H1 (cell line): ENCODE results near the gene ERC1. TPM values are rescaled to one million over a fixed set of nuclear protein-coding genes. Genes with fewer than 3 reads are reported as not detected.

Experiments
- CTCF ChIA-PET: fragments of 300-600 bp; sonication (Branson Sonifier 250); formaldehyde crosslinking; loops from one replicate; lab custom pipeline; 2021; ENCODE audit not compliant: partially characterized antibody; lab: Charles Lee
- POLR2A ChIA-PET: fragments of 300-600 bp; sonication (Branson Sonifier 250); formaldehyde crosslinking; loops from one replicate; lab custom pipeline; 2021; ENCODE audit warnings: inconsistent platforms; ENCODE audit not compliant: partially characterized antibody; lab: Charles Lee
- DNase-seq, 2 experiments: peaks; one replicate each; pipeline versions ENCODE4 v3.0.0 to v3.0.0-alpha.2; 2010 to 2022; ENCODE audit warnings: low spot score in 2 of 2, low read depth in 1 of 2, mixed read lengths in 1 of 2
- FAIRE-seq: peaks from 2 replicates; lab custom pipeline; 2011; peaks lifted over from hg19 to GRCh38; lab: Jason Lieb, UNC
- H2AFZ ChIP-seq: 2 replicates; pipeline ENCODE4 v1.8.1; 2012; ENCODE audit warnings: low read length, inconsistent platforms
- H2AK5ac ChIP-seq: 2 replicates; pipeline ENCODE4 v1.6.1; 2013; ENCODE audit warnings: low read depth, low read length
- H2BK120ac ChIP-seq: replicated peaks from 2 replicates; pipeline ENCODE3; 2013; ENCODE audit warnings: low read depth, low read length, inconsistent platforms
- H2BK12ac ChIP-seq: 2 replicates; pipeline ENCODE4 v1.6.1; 2013; ENCODE audit warnings: low read depth, low read length
- H2BK15ac ChIP-seq: 2 replicates; pipeline ENCODE4 v1.6.1; 2013; ENCODE audit warnings: low read length
- H2BK20ac ChIP-seq: 2 replicates; pipeline ENCODE4 v1.6.1; 2013; ENCODE audit warnings: low read length
- H2BK5ac ChIP-seq: 2 replicates; pipeline ENCODE4 v1.6.1; 2013; ENCODE audit warnings: low read depth, low read length
- H3K14ac ChIP-seq: 2 replicates; pipeline ENCODE4 v1.6.1; 2013; ENCODE audit warnings: inconsistent platforms; ENCODE audit not compliant: insufficient read length
- H3K18ac ChIP-seq: 2 replicates; pipeline ENCODE4 v1.6.1; 2013; ENCODE audit warnings: low read length; ENCODE audit errors: extremely low read depth
- H3K23ac ChIP-seq: 2 replicates; pipeline ENCODE4 v1.6.1; 2013; ENCODE audit warnings: inconsistent platforms; ENCODE audit not compliant: insufficient read length
- H3K23me2 ChIP-seq: 2 replicates; pipeline ENCODE4 v1.6.1; 2013; ENCODE audit warnings: low read depth, low read length
- H3K27ac ChIP-seq: 2 replicates; pipeline ENCODE4 v1.6.1; 2011; ENCODE audit warnings: low read depth, low read length, inconsistent platforms
- H3K27me3 ChIP-seq, 4 experiments: replicated peaks in 1 of 4; 1 replicate in 1 of 4; 2 replicates in 3 of 4; pipeline versions ENCODE4 v1.6.1 to v1.8.1; 2011 to 2013; ENCODE audit warnings: low read length in 3 of 4, mild to moderate bottlenecking in 3 of 4, inconsistent platforms in 2 of 4, mixed read lengths in 2 of 4, moderate library complexity in 1 of 4; ENCODE audit not compliant: control insufficient read depth in 3 of 4, insufficient read depth in 3 of 4; ENCODE audit errors: extremely low read depth in 1 of 4
- H3K36me3 ChIP-seq, 4 experiments: 2 replicates each; pipeline versions ENCODE4 v1.6.1 to v1.8.1; 2011 to 2013; ENCODE audit warnings: mild to moderate bottlenecking in 4 of 4, low read length in 3 of 4, moderate library complexity in 2 of 4, control low read depth in 1 of 4, inconsistent platforms in 1 of 4; ENCODE audit not compliant: insufficient read depth in 4 of 4, control insufficient read depth in 2 of 4
- H3K4ac ChIP-seq: replicated peaks from 2 replicates; pipeline ENCODE3; 2013; ENCODE audit warnings: low read length, low read depth, mixed read lengths, inconsistent platforms; ENCODE audit not compliant: insufficient read length
- H3K4me1 ChIP-seq, 4 experiments: replicated peaks in 1 of 4; 1 replicate in 1 of 4; 2 replicates in 3 of 4; pipeline versions ENCODE4 v1.6.1 to v1.8.1; 2011 to 2013; ENCODE audit warnings: low read length in 3 of 4, inconsistent platforms in 2 of 4, mixed read lengths in 1 of 4; ENCODE audit not compliant: insufficient read depth in 4 of 4, control insufficient read depth in 3 of 4
- H3K4me2 ChIP-seq, 2 experiments: 2 replicates each; pipeline versions ENCODE4 v1.6.1 to v1.8.1; 2011 to 2013; ENCODE audit warnings: low read depth in 2 of 2, low read length in 2 of 2, control low read depth in 1 of 2, inconsistent platforms in 1 of 2, mild to moderate bottlenecking in 1 of 2; ENCODE audit not compliant: insufficient read depth in 1 of 2
- H3K4me3 ChIP-seq, 4 experiments: fragments of 200-600, 300-600 bp in 1 of 4; sonication (generic), shearing (Covaris generic), sonication (Bioruptor Twin) in 1 of 4; 2 replicates each; pipeline versions ENCODE4 v1.5.1 to v1.8.1; 2011 to 2016; ENCODE audit warnings: low read length in 4 of 4, low read depth in 3 of 4, control low read depth in 2 of 4, inconsistent platforms in 2 of 4, mild to moderate bottlenecking in 2 of 4, mixed read lengths in 1 of 4, moderate library complexity in 1 of 4; ENCODE audit not compliant: insufficient read depth in 2 of 4; ENCODE audit errors: extremely low read depth in 1 of 4
- H3K56ac ChIP-seq: replicated peaks from 2 replicates; pipeline ENCODE3; 2013; ENCODE audit warnings: low read depth, mild to moderate bottlenecking, mixed read lengths, low read length, inconsistent platforms; ENCODE audit not compliant: insufficient read length
- H3K79me1 ChIP-seq: 2 replicates; pipeline ENCODE4 v1.6.1; 2013; ENCODE audit warnings: low read depth, low read length, control low read depth
- H3K79me2 ChIP-seq, 2 experiments: 2 replicates each; pipeline versions ENCODE4 v1.6.1 to v1.8.1; 2012 to 2013; ENCODE audit warnings: low read length in 2 of 2, mild to moderate bottlenecking in 2 of 2, inconsistent platforms in 1 of 2; ENCODE audit not compliant: insufficient read depth in 2 of 2, control insufficient read depth in 1 of 2
- H3K9ac ChIP-seq, 4 experiments: replicated peaks in 1 of 4; 1 replicate in 1 of 4; 2 replicates in 3 of 4; pipeline versions ENCODE4 v1.6.1 to v1.8.1; 2011 to 2013; ENCODE audit warnings: low read depth in 3 of 4, low read length in 3 of 4, control low read depth in 2 of 4, mild to moderate bottlenecking in 2 of 4, moderate library complexity in 2 of 4, inconsistent platforms in 1 of 4; ENCODE audit errors: extremely low read depth in 1 of 4
- H3K9me3 ChIP-seq, 2 experiments: 2 replicates each; pipeline versions ENCODE4 v1.6.1 to v1.8.1; 2012 to 2013; ENCODE audit warnings: mild to moderate bottlenecking in 2 of 2, moderate library complexity in 2 of 2, control low read depth in 1 of 2, inconsistent platforms in 1 of 2, low read depth in 1 of 2, low read length in 1 of 2, mixed read lengths in 1 of 2; ENCODE audit not compliant: insufficient read depth in 2 of 2
- H4K20me1 ChIP-seq, 2 experiments: replicated peaks in 1 of 2; 2 replicates each; pipeline versions ENCODE3 to v1.8.1; 2011 to 2013; ENCODE audit warnings: inconsistent platforms in 2 of 2, low read length in 2 of 2, mild to moderate bottlenecking in 1 of 2; ENCODE audit not compliant: insufficient read depth in 2 of 2, control insufficient read depth in 1 of 2
- H4K5ac ChIP-seq: 2 replicates; pipeline ENCODE4 v1.6.1; 2013; ENCODE audit warnings: low read length, low read depth, mixed read lengths, inconsistent platforms; ENCODE audit not compliant: insufficient read length
- H4K8ac ChIP-seq: 2 replicates; pipeline ENCODE4 v1.8.0; 2013; ENCODE audit warnings: mild to moderate bottlenecking, moderate library complexity, low read length, inconsistent platforms; ENCODE audit not compliant: insufficient read depth; ENCODE audit errors: extremely low read depth
- H4K91ac ChIP-seq: replicated peaks from 2 replicates; pipeline ENCODE3; 2013; ENCODE audit warnings: low read length, mixed read lengths, inconsistent platforms; ENCODE audit not compliant: insufficient read length
- ATF2 ChIP-seq: IDR thresholded peaks from 2 replicates; pipeline ENCODE4 v1.6.1; 2012; ENCODE audit warnings: low read length, inconsistent platforms
- CTCF ChIP-seq, 3 experiments: IDR thresholded peaks; 1 replicate in 2 of 3; 2 replicates in 1 of 3; pipeline versions ENCODE4 v1.5.1 to v1.6.1; 2011; ENCODE audit warnings: low read length in 3 of 3, mild to moderate bottlenecking in 3 of 3, inconsistent platforms in 2 of 3, low read depth in 1 of 3, moderate library complexity in 1 of 3; ENCODE audit not compliant: insufficient read depth in 1 of 3; ENCODE audit errors: control extremely low read depth in 1 of 3
- JUN ChIP-seq: IDR thresholded peaks from 2 replicates; pipeline ENCODE4 v1.6.1; 2011; ENCODE audit warnings: low read depth, mild to moderate bottlenecking, improper control_type of control experiment, low read length
- JUND ChIP-seq: IDR thresholded peaks from 2 replicates; pipeline ENCODE4 v1.6.1; 2011; ENCODE audit warnings: mild to moderate bottlenecking, improper control_type of control experiment, low read length
- MAX ChIP-seq: IDR thresholded peaks from 2 replicates; pipeline ENCODE4 v1.6.1; 2012; ENCODE audit warnings: inconsistent platforms
- NANOG ChIP-seq: IDR thresholded peaks from 2 replicates; pipeline ENCODE4 v1.6.1; 2011; ENCODE audit warnings: low read length, low read depth, mild to moderate bottlenecking, inconsistent platforms; ENCODE audit not compliant: insufficient read depth, poor library complexity, severe bottlenecking
- RAD21 ChIP-seq, 2 experiments: IDR thresholded peaks in 1 of 2; conservative IDR thresholded peaks in 1 of 2; 2 replicates each; pipeline ENCODE4 v1.6.1; 2011; ENCODE audit warnings: low read depth in 2 of 2, low read length in 2 of 2, improper control_type of control experiment in 1 of 2, inconsistent platforms in 1 of 2, mild to moderate bottlenecking in 1 of 2, moderate library complexity in 1 of 2
- SAP30 ChIP-seq: fragments of 300-600 bp; sonication (generic); IDR thresholded peaks from 2 replicates; pipeline ENCODE4 v1.7.1; 2012; ENCODE audit warnings: low read length, moderate library complexity, mild to moderate bottlenecking, inconsistent platforms; ENCODE audit not compliant: insufficient read depth, insufficient replicate concordance
- WGBS, 2 experiments: shearing (Covaris generic) in 1 of 2; methylation state at CpG; one replicate each; pipeline versions ENCODE4 v1.1.6 to v1.1.7; 2013 to 2015; ENCODE audit warnings: low lambda C conversion rate in 2 of 2, mixed read lengths in 2 of 2, inconsistent platforms in 1 of 2, low coverage in 1 of 2, missing lambda C conversion rate in 1 of 2; ENCODE audit not compliant: insufficient replicate concordance in 2 of 2, insufficient coverage in 1 of 2, insufficient read length in 1 of 2; ENCODE audit errors: extremely low coverage in 1 of 2, missing lambda C conversion rate in 1 of 2; 5-methylcytosine and 5-hydroxymethylcytosine counted together
- polyA plus RNA-seq, 7 experiments: library from polyadenylated mRNA; depleted of rRNA in 3 of 7; stranded (reverse) in 5 of 7; unstranded in 2 of 7; fragments of >200 nt in 5 of 7; fragments of 200-250 nt in 2 of 7; gene quantifications; 1 replicate in 5 of 7; 2 replicates in 1 of 7; 4 replicates in 1 of 7; pipeline versions ENCODE4 v1.2.1 to v1.2.3, GENCODE V29; 2011 to 2013; ENCODE audit warnings: missing spikeins in 2 of 7, mixed read lengths in 2 of 7
- total RNA-seq: library from RNA; stranded (reverse); fragmentation: NEBNext Ultra II Directional; extraction: Animal tissue kit (Norgen Biotek cat#: 25700); gene quantifications from 2 replicates; pipeline ENCODE4 v1.2.1, GENCODE V29; 2021

Gene ERC1
- total and polyA plus RNA-seq, 2 of the 8 experiments (the other 6 are each of a cell fraction or from before 2014, with no cell fraction given) = 7.8 to 45.7 TPM

GRCh38 chr12:1504895-1505311, 513.9 kb downstream of the ERC1 start:
- Histone ChIP-seq H2BK5ac (no peak overlapping the region), H2BK15ac (no peak overlapping the region), H4K20me1 (no peaks in the 10 kb centered on the region), H2BK120ac (no peak overlapping the region), H3K9ac (no peak overlapping the region), H3K4me1 (peaks cover 0 to 3% (median 0%) of the 10 kb centered on the region in 4 experiments; a peak in 1 of 7 replicates), H3K14ac (no peak overlapping the region), H3K23me2 (0 out of 2 replicates have a peak, but pooled peaks cover 1% of the 10 kb centered on the region), H3K9me3 (no peaks in the 10 kb centered on the region), H4K8ac (no peak overlapping the region), H2AK5ac (no peak overlapping the region), H3K4ac (no peak overlapping the region), H3K18ac (no peak overlapping the region), H3K27me3 (no peaks in the 10 kb centered on the region), H3K23ac (no peak overlapping the region), H3K36me3 (no peaks in the 10 kb centered on the region), H3K56ac (no peak overlapping the region), H4K5ac (no peak overlapping the region), H2AFZ (no peak overlapping the region), H4K91ac (no peak overlapping the region), H2BK20ac (no peak overlapping the region), H3K79me1 (no peaks in the 10 kb centered on the region), H3K79me2 (no peaks in the 10 kb centered on the region), H2BK12ac (no peak overlapping the region), H3K27ac (no peak overlapping the region), H3K4me2 (no peak overlapping the region), H3K4me3 (no peak overlapping the region)
- ChIA-PET CTCF (interaction anchor here (0.6 to 1.9 kb wide), 9 partner anchors 8 to 364 kb away, joined by 3 to 6 read pairs (median 3); no protein-coding TSS in a partner anchor), POLR2A (no interaction called here)
- 93% methylated on average over 14 of the region's 14 CpGs; no CpG with 5 or more reads in 1 of the 2 experiments for WGBS, 2 experiments
- no peak for FAIRE-seq
- peak in 1 of 2 experiments; percentile 40 for DNase-seq
- TF ChIP-seq ATF2 (no peak), MAX (no peak), NANOG (no peak), SAP30 (no peak), JUN (no peak), JUND (no peak), CTCF (IDR thresholded peaks at IDR 0.05; ENCODE audit: control extremely low read depth in 1 of 3, insufficient read depth in 1 of 3, low read depth in 1 of 3, low read length in 3 of 3) (no peak), RAD21 (IDR thresholded peaks at IDR 0.05 in 1 of 2, conservative IDR thresholded peaks at IDR 0.05 in 1 of 2; ENCODE audit: low read depth in 2 of 2, low read length in 2 of 2) (no peak)
